ENCODE results near the gene ICA1.
"Not testable (repeated sequence)": the region's sequence is repeated elsewhere in the genome, so short reads cannot be mapped to it uniquely, and the experiment has no call there.

ICA1 gene

DNA sequence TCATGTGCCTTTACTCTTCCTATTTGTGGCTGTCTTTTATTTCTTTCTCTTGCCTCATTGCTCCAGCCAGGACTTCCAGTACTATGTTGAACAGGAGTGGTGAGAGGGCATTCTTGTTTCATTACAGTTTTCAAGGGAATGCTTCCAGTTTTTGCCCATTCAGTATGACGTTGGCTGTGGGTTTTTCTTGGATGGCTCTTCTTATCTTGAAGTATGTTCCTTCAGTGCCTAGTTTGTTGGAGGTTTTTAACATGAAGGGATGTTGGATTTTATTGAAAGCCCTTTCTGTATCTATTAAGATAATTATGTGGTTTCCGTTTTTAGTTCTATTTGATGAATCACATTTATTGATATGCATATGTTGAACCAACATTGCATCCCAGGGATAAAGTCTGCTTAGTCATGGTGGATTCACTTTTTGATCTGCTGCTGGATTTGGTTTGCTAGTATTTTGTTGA, 196.6 kb downstream of the ICA1 start:
- Histone ChIP-seq H3K4me3 (ENCODE audit: low read depth, low read length) (peak overlapping the region; percentile 4), H3K27ac (ENCODE audit: low read depth, low read length) (peak overlapping the region; percentile 98), H3K4me1 (ENCODE audit: control insufficient read depth, insufficient read depth, low read length, unreplicated experiment) (peaks cover 23% of the 10 kb centered on the region), H3K36me3 (ENCODE audit: insufficient read depth, low read length) (no peaks in the 10 kb centered on the region), H2AFZ (ENCODE audit: low read length, unreplicated experiment) (peak overlapping the region; percentile 36), H3K79me2 (ENCODE audit: control insufficient read depth, insufficient read depth, low read length, unreplicated experiment) (no peaks in the 10 kb centered on the region), H3K27me3 (ENCODE audit: insufficient read depth, low read length) (no peaks in the 10 kb centered on the region)

DNA sequence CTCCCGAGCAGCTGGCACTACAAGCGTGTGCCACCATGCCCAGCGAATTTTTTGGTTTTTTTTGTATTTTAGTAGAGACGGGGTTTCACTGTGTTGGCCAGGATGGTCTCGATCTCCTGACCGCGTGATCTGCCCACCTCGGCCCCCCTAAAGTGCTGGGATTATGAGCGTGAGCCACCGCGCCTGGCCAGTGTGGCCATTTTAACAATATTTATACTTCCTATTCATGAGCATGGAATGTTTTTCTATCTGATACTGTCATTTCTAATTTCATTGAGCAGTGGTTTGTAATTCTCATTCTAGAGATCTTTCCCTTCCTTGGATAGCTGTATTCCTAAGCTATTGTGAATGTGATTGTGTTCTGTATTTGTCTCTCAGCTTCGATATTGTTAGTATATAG, 197.1 kb downstream of the ICA1 start:
- H3K36me3 ChIP-seq (ENCODE audit: insufficient read depth, low read length), result no peaks in the 10 kb centered on the region; the same call in 1 of the 2 replicates

DNA sequence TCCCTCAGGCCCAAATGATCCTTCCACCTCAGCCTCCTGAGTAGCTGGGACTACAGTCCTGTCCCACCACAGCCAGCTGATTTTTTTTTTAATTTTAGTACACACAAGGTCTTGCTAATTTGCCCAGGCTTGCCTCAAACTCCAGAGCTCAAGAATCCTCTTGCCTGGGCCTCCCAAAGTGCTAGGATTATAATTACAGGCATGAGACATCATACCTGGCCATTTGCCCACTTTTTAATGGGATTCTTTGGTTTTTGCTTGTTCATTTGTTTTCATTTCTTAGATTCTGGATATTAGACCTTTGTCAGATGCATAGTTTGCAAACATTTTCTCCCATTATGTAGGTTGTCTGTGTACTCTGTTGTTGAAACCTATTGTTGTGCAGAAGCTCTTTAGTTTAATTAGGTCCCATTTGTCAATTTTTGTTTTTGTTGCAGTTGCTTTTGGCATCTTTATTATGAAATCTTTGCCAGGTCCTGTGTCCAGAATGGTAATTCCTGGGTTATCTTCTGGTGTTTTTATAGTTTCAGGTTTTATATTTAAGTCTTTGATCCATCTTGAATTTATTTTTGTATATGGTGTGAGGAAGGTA, 198.2 kb downstream of the ICA1 start:
- no peaks in the 10 kb centered on the region for H3K79me2 ChIP-seq (ENCODE audit: control insufficient read depth, insufficient read depth, low read length, unreplicated experiment)
- H3K27me3 ChIP-seq (ENCODE audit: insufficient read depth, low read length), result no peaks in the 10 kb centered on the region
- H3K27ac ChIP-seq (ENCODE audit: low read depth, low read length), result no peak overlapping the region
- H3K4me3 ChIP-seq (ENCODE audit: low read depth, low read length), result no peak overlapping the region
- no peak overlapping the region for H2AFZ ChIP-seq (ENCODE audit: low read length, unreplicated experiment)
- H3K36me3 ChIP-seq (ENCODE audit: insufficient read depth, low read length), result no peaks in the 10 kb centered on the region; the same call in 1 of the 2 replicates
- H3K4me1 ChIP-seq (ENCODE audit: control insufficient read depth, insufficient read depth, low read length, unreplicated experiment), result peaks cover 23% of the 10 kb centered on the region

More for the DNA sequence above, 197.1 kb downstream of the ICA1 start:
- peaks cover 23% of the 10 kb centered on the region for H3K4me1 ChIP-seq (ENCODE audit: control insufficient read depth, insufficient read depth, low read length, unreplicated experiment)
- peak overlapping the region; percentile 98 for H3K27ac ChIP-seq (ENCODE audit: low read depth, low read length)
- no peaks in the 10 kb centered on the region for H3K79me2 ChIP-seq (ENCODE audit: control insufficient read depth, insufficient read depth, low read length, unreplicated experiment)
- H3K4me3 ChIP-seq (ENCODE audit: low read depth, low read length), result peak overlapping the region; percentile 4; the same call in 1 of the 2 replicates
- H2AFZ ChIP-seq (ENCODE audit: low read length, unreplicated experiment), result peak overlapping the region; percentile 36
- no peaks in the 10 kb centered on the region for H3K27me3 ChIP-seq (ENCODE audit: insufficient read depth, low read length)

- not testable (repeated sequence) for H3K27ac ChIP-seq (ENCODE audit: low read depth, low read length); H2AFZ ChIP-seq (ENCODE audit: low read length, unreplicated experiment); H3K79me2 ChIP-seq (ENCODE audit: control insufficient read depth, insufficient read depth, low read length, unreplicated experiment); H3K27me3 ChIP-seq (ENCODE audit: insufficient read depth, low read length); H3K4me3 ChIP-seq (ENCODE audit: low read depth, low read length); H3K36me3 ChIP-seq (ENCODE audit: insufficient read depth, low read length)
- H3K4me1 ChIP-seq (ENCODE audit: control insufficient read depth, insufficient read depth, low read length, unreplicated experiment), result peaks cover 23% of the 10 kb centered on the region
Measured at GRCh38 chr7:8063300-8063699, 198.7 kb downstream of the ICA1 start.
